ENCODE data around the gene RGS6.

DNA sequence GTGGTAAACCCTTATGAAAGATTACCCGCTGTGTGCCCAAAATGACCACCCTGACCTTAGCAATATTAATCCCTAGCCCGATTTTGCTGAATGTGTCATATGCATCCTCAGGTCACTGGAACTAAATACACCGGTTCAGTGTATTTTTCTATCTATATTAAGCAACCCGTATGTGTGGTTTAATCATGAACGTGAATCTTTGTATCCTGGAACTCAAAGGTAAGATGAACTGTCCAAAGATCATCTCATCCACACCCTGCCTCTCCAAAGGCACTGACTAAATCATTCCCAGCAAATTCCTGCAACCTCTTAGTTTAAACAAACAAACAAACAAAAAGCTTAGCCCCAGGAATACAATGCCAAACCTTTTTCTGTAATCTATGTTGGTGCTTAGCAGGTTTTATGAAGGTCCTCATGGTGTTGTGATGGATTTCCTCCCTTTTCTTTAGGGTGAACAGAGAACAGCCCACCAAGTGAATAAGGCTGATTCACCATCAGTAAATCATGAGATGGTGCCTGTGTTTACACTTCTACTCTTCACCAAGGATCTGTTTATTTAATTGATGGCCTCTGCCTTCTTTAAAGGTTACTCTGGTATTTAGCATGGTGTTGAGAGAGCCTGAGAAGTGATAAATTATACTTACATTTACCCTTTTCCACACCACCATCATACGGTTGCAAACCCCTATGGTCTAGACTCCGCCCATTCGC, 663.1 kb downstream of the RGS6 start:
- TF ChIP-seq, protein P1, sequence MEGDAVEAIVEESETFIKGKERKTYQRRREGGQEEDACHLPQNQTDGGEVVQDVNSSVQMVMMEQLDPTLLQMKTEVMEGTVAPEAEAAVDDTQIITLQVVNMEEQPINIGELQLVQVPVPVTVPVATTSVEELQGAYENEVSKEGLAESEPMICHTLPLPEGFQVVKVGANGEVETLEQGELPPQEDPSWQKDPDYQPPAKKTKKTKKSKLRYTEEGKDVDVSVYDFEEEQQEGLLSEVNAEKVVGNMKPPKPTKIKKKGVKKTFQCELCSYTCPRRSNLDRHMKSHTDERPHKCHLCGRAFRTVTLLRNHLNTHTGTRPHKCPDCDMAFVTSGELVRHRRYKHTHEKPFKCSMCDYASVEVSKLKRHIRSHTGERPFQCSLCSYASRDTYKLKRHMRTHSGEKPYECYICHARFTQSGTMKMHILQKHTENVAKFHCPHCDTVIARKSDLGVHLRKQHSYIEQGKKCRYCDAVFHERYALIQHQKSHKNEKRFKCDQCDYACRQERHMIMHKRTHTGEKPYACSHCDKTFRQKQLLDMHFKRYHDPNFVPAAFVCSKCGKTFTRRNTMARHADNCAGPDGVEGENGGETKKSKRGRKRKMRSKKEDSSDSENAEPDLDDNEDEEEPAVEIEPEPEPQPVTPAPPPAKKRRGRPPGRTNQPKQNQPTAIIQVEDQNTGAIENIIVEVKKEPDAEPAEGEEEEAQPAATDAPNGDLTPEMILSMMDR (IDR thresholded peaks at IDR 0.05) = no peak
- TF ChIP-seq EP300 (IDR thresholded peaks at IDR 0.05) (no peak), POLR2A (IDR thresholded peaks at IDR 0.05) (no peak), POLR2AphosphoS5 (IDR thresholded peaks at IDR 0.05) (no peak)
